Ascending aorta (tissue), 2 donors: ENCODE data around the gene TMEM165. TPM values are rescaled to one million over a fixed set of nuclear protein-coding genes. Genes with fewer than 3 reads are reported as not detected.

Source experiments
- DNase-seq, 2 donors: peaks; one replicate each; pipeline ENCODE4 v3.0.0-alpha.2; 2019; ENCODE audit warnings: low spot score in 2 of 2
- H3K27ac ChIP-seq, 2 donors: fragments of 200-600 bp; sonication (generic); one replicate each; pipeline ENCODE4 v1.5.1; 2016 to 2017; ENCODE audit warnings: mild to moderate bottlenecking in 1 of 2
- H3K27me3 ChIP-seq: fragments of 200-600 bp; sonication (generic); one replicate; pipeline ENCODE4 v1.5.1; 2017
- H3K36me3 ChIP-seq, 2 donors: fragments of 200-600 bp; sonication (generic); one replicate each; pipeline ENCODE4 v1.5.1; 2016
- H3K4me1 ChIP-seq, 2 donors: fragments of 200-600 bp; sonication (generic); one replicate each; pipeline ENCODE4 v1.5.1; 2016 to 2017; ENCODE audit warnings: mild to moderate bottlenecking in 1 of 2
- H3K4me3 ChIP-seq, 2 donors: fragments of 200-600 bp; sonication (generic); one replicate each; pipeline ENCODE4 v1.5.1; 2016 to 2017; ENCODE audit warnings: mild to moderate bottlenecking in 1 of 2
- H3K9me3 ChIP-seq, 2 donors: fragments of 200-600 bp; sonication (generic); one replicate each; pipeline ENCODE4 v1.5.1; 2016
- CTCF ChIP-seq, 3 experiments: fragments of 200-600 bp in 2 of 3; fragments of 450-650 bp in 1 of 3; sonication (generic) in 2 of 3; IDR thresholded peaks; one replicate each; pipeline ENCODE4 v1.5.1; 2016 to 2019; ENCODE audit warnings: antibody characterized with exemption in 3 of 3, mild to moderate bottlenecking in 1 of 3, moderate library complexity in 1 of 3
- intact Hi-C: fragments of 100-400 bp; cut with DNase I; formaldehyde crosslinking; loops from one replicate; pipeline ENCODE4 v1.15.1; 2023
- total RNA-seq: library from RNA; depleted of rRNA; stranded (reverse); fragments of >200 nt; gene quantifications from one replicate; pipeline ENCODE4 v1.1.0, GENCODE V29; 2016

Gene TMEM165
- total RNA-seq, 1 donor from 2014 or later, result 178 TPM

- no peak for DNase-seq
- Histone ChIP-seq H3K36me3 (no peaks in the 10 kb centered on the region), H3K27me3 (no peaks in the 10 kb centered on the region), H3K4me1 (no peaks in the 10 kb centered on the region), H3K9me3 (no peaks in the 10 kb centered on the region), H3K4me3 (no peak overlapping the region), H3K27ac (no peak overlapping the region)
- intact Hi-C loops, result no loop called here
- no peak for TF ChIP-seq CTCF (IDR thresholded peaks at IDR 0.05)
Measured at GRCh38 chr4:55385201-55385649, 10.5 kb upstream of the TMEM165 start.

GRCh38 chr4:55386073-55386472 lies 9.7 kb upstream of the TMEM165 start:
- Histone ChIP-seq H3K9me3 (no peaks in the 10 kb centered on the region), H3K4me1 (no peaks in the 10 kb centered on the region), H3K4me3 (no peak overlapping the region), H3K36me3 (no peaks in the 10 kb centered on the region), H3K27ac (no peak overlapping the region), H3K27me3 (no peaks in the 10 kb centered on the region)
- DNase-seq, result no peak
- no peak for TF ChIP-seq CTCF (IDR thresholded peaks at IDR 0.05)
- intact Hi-C loops, result no loop called here

GRCh38 chr4:55386840-55387239 lies 8.9 kb upstream of the TMEM165 start:
- Histone ChIP-seq H3K36me3 (no peaks in the 10 kb centered on the region), H3K9me3 (no peaks in the 10 kb centered on the region), H3K27ac (no peak overlapping the region), H3K27me3 (no peaks in the 10 kb centered on the region), H3K4me3 (no peak overlapping the region), H3K4me1 (no peaks in the 10 kb centered on the region)
- intact Hi-C loops, result no loop called here
- no peak for TF ChIP-seq CTCF (IDR thresholded peaks at IDR 0.05)
- DNase-seq, result no peak

- DNase-seq, result no peak
- no peaks in the 10 kb centered on the region for H3K9me3 ChIP-seq
- no peak for TF ChIP-seq CTCF (IDR thresholded peaks at IDR 0.05)
- intact Hi-C loops, result loop anchor here (10.0 kb wide), 1 partner anchor 739 kb away; the partner anchor contains the start of gene KIT
- no peaks in the 10 kb centered on the region for H3K36me3 ChIP-seq
- no peak overlapping the region for H3K27ac ChIP-seq
- no peaks in the 10 kb centered on the region for H3K4me1 ChIP-seq
- H3K27me3 ChIP-seq, result no peaks in the 10 kb centered on the region
- no peak overlapping the region for H3K4me3 ChIP-seq
Measured at GRCh38 chr4:55393461-55394320, 2.1 kb upstream of the TMEM165 start.

GRCh38 chr4:55395218-55395528 lies 584 bp upstream of the TMEM165 start:
- Histone ChIP-seq H3K27me3 (no peaks in the 10 kb centered on the region), H3K4me3 (peak overlapping the region; percentile 97 to 98), H3K36me3 (no peaks in the 10 kb centered on the region), H3K4me1 (peaks cover 0 to 7% of the 10 kb centered on the region in 2 donors), H3K27ac (peak overlapping the region; percentile 99 to 100), H3K9me3 (no peaks in the 10 kb centered on the region)
- no peak for DNase-seq
- intact Hi-C loops, result loop anchor here (1.0 to 10.0 kb wide), 8 partner anchors 458 to 1582 kb away; partner anchors contain the start of genes EXOC1, KIT, NOA1 and PAICS
- TF ChIP-seq CTCF (IDR thresholded peaks at IDR 0.05), result peak in 1 of 3 experiments; percentile 26
